H1 (cell line): ENCODE data around the gene CHPT1. TPM values are rescaled to one million over a fixed set of nuclear protein-coding genes. Genes with fewer than 3 reads are reported as not detected.

Source experiments
- CTCF ChIA-PET: fragments of 300-600 bp; sonication (Branson Sonifier 250); formaldehyde crosslinking; loops from one replicate; lab custom pipeline; 2021; ENCODE audit not compliant: partially characterized antibody; lab: Charles Lee
- POLR2A ChIA-PET: fragments of 300-600 bp; sonication (Branson Sonifier 250); formaldehyde crosslinking; loops from one replicate; lab custom pipeline; 2021; ENCODE audit warnings: inconsistent platforms; ENCODE audit not compliant: partially characterized antibody; lab: Charles Lee
- DNase-seq, 2 experiments: peaks; one replicate each; pipeline versions ENCODE4 v3.0.0 to v3.0.0-alpha.2; 2010 to 2022; ENCODE audit warnings: low spot score in 2 of 2, low read depth in 1 of 2, mixed read lengths in 1 of 2
- FAIRE-seq: peaks from 2 replicates; lab custom pipeline; 2011; peaks lifted over from hg19 to GRCh38; lab: Jason Lieb, UNC
- H2AFZ ChIP-seq: 2 replicates; pipeline ENCODE4 v1.8.1; 2012; ENCODE audit warnings: low read length, inconsistent platforms
- H2AK5ac ChIP-seq: 2 replicates; pipeline ENCODE4 v1.6.1; 2013; ENCODE audit warnings: low read depth, low read length
- H2BK120ac ChIP-seq: replicated peaks from 2 replicates; pipeline ENCODE3; 2013; ENCODE audit warnings: low read depth, low read length, inconsistent platforms
- H2BK12ac ChIP-seq: 2 replicates; pipeline ENCODE4 v1.6.1; 2013; ENCODE audit warnings: low read depth, low read length
- H2BK15ac ChIP-seq: 2 replicates; pipeline ENCODE4 v1.6.1; 2013; ENCODE audit warnings: low read length
- H2BK20ac ChIP-seq: 2 replicates; pipeline ENCODE4 v1.6.1; 2013; ENCODE audit warnings: low read length
- H2BK5ac ChIP-seq: 2 replicates; pipeline ENCODE4 v1.6.1; 2013; ENCODE audit warnings: low read depth, low read length
- H3K14ac ChIP-seq: 2 replicates; pipeline ENCODE4 v1.6.1; 2013; ENCODE audit warnings: inconsistent platforms; ENCODE audit not compliant: insufficient read length
- H3K18ac ChIP-seq: 2 replicates; pipeline ENCODE4 v1.6.1; 2013; ENCODE audit warnings: low read length; ENCODE audit errors: extremely low read depth
- H3K23ac ChIP-seq: 2 replicates; pipeline ENCODE4 v1.6.1; 2013; ENCODE audit warnings: inconsistent platforms; ENCODE audit not compliant: insufficient read length
- H3K23me2 ChIP-seq: 2 replicates; pipeline ENCODE4 v1.6.1; 2013; ENCODE audit warnings: low read depth, low read length
- H3K27ac ChIP-seq: 2 replicates; pipeline ENCODE4 v1.6.1; 2011; ENCODE audit warnings: low read depth, low read length, inconsistent platforms
- H3K27me3 ChIP-seq, 4 experiments: replicated peaks in 1 of 4; 1 replicate in 1 of 4; 2 replicates in 3 of 4; pipeline versions ENCODE4 v1.6.1 to v1.8.1; 2011 to 2013; ENCODE audit warnings: low read length in 3 of 4, mild to moderate bottlenecking in 3 of 4, inconsistent platforms in 2 of 4, mixed read lengths in 2 of 4, moderate library complexity in 1 of 4; ENCODE audit not compliant: control insufficient read depth in 3 of 4, insufficient read depth in 3 of 4; ENCODE audit errors: extremely low read depth in 1 of 4
- H3K36me3 ChIP-seq, 4 experiments: 2 replicates each; pipeline versions ENCODE4 v1.6.1 to v1.8.1; 2011 to 2013; ENCODE audit warnings: mild to moderate bottlenecking in 4 of 4, low read length in 3 of 4, moderate library complexity in 2 of 4, control low read depth in 1 of 4, inconsistent platforms in 1 of 4; ENCODE audit not compliant: insufficient read depth in 4 of 4, control insufficient read depth in 2 of 4
- H3K4ac ChIP-seq: replicated peaks from 2 replicates; pipeline ENCODE3; 2013; ENCODE audit warnings: low read length, low read depth, mixed read lengths, inconsistent platforms; ENCODE audit not compliant: insufficient read length
- H3K4me1 ChIP-seq, 4 experiments: replicated peaks in 1 of 4; 1 replicate in 1 of 4; 2 replicates in 3 of 4; pipeline versions ENCODE4 v1.6.1 to v1.8.1; 2011 to 2013; ENCODE audit warnings: low read length in 3 of 4, inconsistent platforms in 2 of 4, mixed read lengths in 1 of 4; ENCODE audit not compliant: insufficient read depth in 4 of 4, control insufficient read depth in 3 of 4
- H3K4me2 ChIP-seq, 2 experiments: 2 replicates each; pipeline versions ENCODE4 v1.6.1 to v1.8.1; 2011 to 2013; ENCODE audit warnings: low read depth in 2 of 2, low read length in 2 of 2, control low read depth in 1 of 2, inconsistent platforms in 1 of 2, mild to moderate bottlenecking in 1 of 2; ENCODE audit not compliant: insufficient read depth in 1 of 2
- H3K4me3 ChIP-seq, 4 experiments: fragments of 200-600, 300-600 bp in 1 of 4; sonication (generic), shearing (Covaris generic), sonication (Bioruptor Twin) in 1 of 4; 2 replicates each; pipeline versions ENCODE4 v1.5.1 to v1.8.1; 2011 to 2016; ENCODE audit warnings: low read length in 4 of 4, low read depth in 3 of 4, control low read depth in 2 of 4, inconsistent platforms in 2 of 4, mild to moderate bottlenecking in 2 of 4, mixed read lengths in 1 of 4, moderate library complexity in 1 of 4; ENCODE audit not compliant: insufficient read depth in 2 of 4; ENCODE audit errors: extremely low read depth in 1 of 4
- H3K56ac ChIP-seq: replicated peaks from 2 replicates; pipeline ENCODE3; 2013; ENCODE audit warnings: low read depth, mild to moderate bottlenecking, mixed read lengths, low read length, inconsistent platforms; ENCODE audit not compliant: insufficient read length
- H3K79me1 ChIP-seq: 2 replicates; pipeline ENCODE4 v1.6.1; 2013; ENCODE audit warnings: low read depth, low read length, control low read depth
- H3K79me2 ChIP-seq, 2 experiments: 2 replicates each; pipeline versions ENCODE4 v1.6.1 to v1.8.1; 2012 to 2013; ENCODE audit warnings: low read length in 2 of 2, mild to moderate bottlenecking in 2 of 2, inconsistent platforms in 1 of 2; ENCODE audit not compliant: insufficient read depth in 2 of 2, control insufficient read depth in 1 of 2
- H3K9ac ChIP-seq, 4 experiments: replicated peaks in 1 of 4; 1 replicate in 1 of 4; 2 replicates in 3 of 4; pipeline versions ENCODE4 v1.6.1 to v1.8.1; 2011 to 2013; ENCODE audit warnings: low read depth in 3 of 4, low read length in 3 of 4, control low read depth in 2 of 4, mild to moderate bottlenecking in 2 of 4, moderate library complexity in 2 of 4, inconsistent platforms in 1 of 4; ENCODE audit errors: extremely low read depth in 1 of 4
- H3K9me3 ChIP-seq, 2 experiments: 2 replicates each; pipeline versions ENCODE4 v1.6.1 to v1.8.1; 2012 to 2013; ENCODE audit warnings: mild to moderate bottlenecking in 2 of 2, moderate library complexity in 2 of 2, control low read depth in 1 of 2, inconsistent platforms in 1 of 2, low read depth in 1 of 2, low read length in 1 of 2, mixed read lengths in 1 of 2; ENCODE audit not compliant: insufficient read depth in 2 of 2
- H4K20me1 ChIP-seq, 2 experiments: replicated peaks in 1 of 2; 2 replicates each; pipeline versions ENCODE3 to v1.8.1; 2011 to 2013; ENCODE audit warnings: inconsistent platforms in 2 of 2, low read length in 2 of 2, mild to moderate bottlenecking in 1 of 2; ENCODE audit not compliant: insufficient read depth in 2 of 2, control insufficient read depth in 1 of 2
- H4K5ac ChIP-seq: 2 replicates; pipeline ENCODE4 v1.6.1; 2013; ENCODE audit warnings: low read length, low read depth, mixed read lengths, inconsistent platforms; ENCODE audit not compliant: insufficient read length
- H4K8ac ChIP-seq: 2 replicates; pipeline ENCODE4 v1.8.0; 2013; ENCODE audit warnings: mild to moderate bottlenecking, moderate library complexity, low read length, inconsistent platforms; ENCODE audit not compliant: insufficient read depth; ENCODE audit errors: extremely low read depth
- H4K91ac ChIP-seq: replicated peaks from 2 replicates; pipeline ENCODE3; 2013; ENCODE audit warnings: low read length, mixed read lengths, inconsistent platforms; ENCODE audit not compliant: insufficient read length
- BACH1 ChIP-seq: IDR thresholded peaks from 2 replicates; pipeline ENCODE4 v1.6.1; 2012; ENCODE audit warnings: low read length, improper control_type of control experiment
- EGR1 ChIP-seq: IDR thresholded peaks from 2 replicates; pipeline ENCODE4 v1.6.1; 2011; ENCODE audit warnings: low read depth, low read length, borderline replicate concordance
- EZH2 ChIP-seq: fragments of 200-600 bp; sonication (generic); IDR thresholded peaks from 2 replicates; pipeline ENCODE4 v1.7.1; 2012; ENCODE audit warnings: low read depth, mild to moderate bottlenecking, moderate library complexity, low read length, inconsistent platforms; ENCODE audit not compliant: severe bottlenecking
- FOSL1 ChIP-seq: IDR thresholded peaks from 2 replicates; pipeline ENCODE4 v1.6.1; 2011; ENCODE audit warnings: mild to moderate bottlenecking, low read depth, low read length, moderate library complexity; ENCODE audit not compliant: insufficient read depth
- HDAC6 ChIP-seq: IDR thresholded peaks from one replicate; pipeline ENCODE4 v1.7.1; 2012; ENCODE audit warnings: low read depth, mild to moderate bottlenecking, inconsistent platforms, low read length, moderate library complexity
- JUND ChIP-seq: IDR thresholded peaks from 2 replicates; pipeline ENCODE4 v1.6.1; 2011; ENCODE audit warnings: mild to moderate bottlenecking, improper control_type of control experiment, low read length
- KDM1A ChIP-seq: fragments of 200-600, 300-600 bp; sonication (generic); IDR thresholded peaks from 2 replicates; pipeline ENCODE4 v1.7.1; 2016; ENCODE audit warnings: mild to moderate bottlenecking, low read length, borderline replicate concordance
- KDM4A ChIP-seq: IDR thresholded peaks from one replicate; pipeline ENCODE4 v1.7.1; 2012; ENCODE audit warnings: low read depth, mild to moderate bottlenecking, moderate library complexity, low read length, inconsistent platforms; ENCODE audit not compliant: severe bottlenecking
- NANOG ChIP-seq: IDR thresholded peaks from 2 replicates; pipeline ENCODE4 v1.6.1; 2011; ENCODE audit warnings: low read length, low read depth, mild to moderate bottlenecking, inconsistent platforms; ENCODE audit not compliant: insufficient read depth, poor library complexity, severe bottlenecking
- RFX5 ChIP-seq: IDR thresholded peaks from 2 replicates; pipeline ENCODE4 v1.6.1; 2011; ENCODE audit warnings: low read depth, low read length, improper control_type of control experiment, borderline replicate concordance
- RNF2 ChIP-seq: fragments of 200-900, 300-1000 bp; sonication (generic); IDR thresholded peaks from 2 replicates; pipeline ENCODE4 v1.7.1; 2016; ENCODE audit warnings: borderline replicate concordance, low read depth, mild to moderate bottlenecking, antibody characterized with exemption, low read length; ENCODE audit not compliant: poor library complexity, severe bottlenecking; ENCODE audit errors: missing control alignments
- TAF1 ChIP-seq: IDR thresholded peaks from 2 replicates; pipeline ENCODE4 v1.6.1; 2011; ENCODE audit warnings: mild to moderate bottlenecking, low read depth, low read length
- WGBS, 2 experiments: shearing (Covaris generic) in 1 of 2; methylation state at CpG; one replicate each; pipeline versions ENCODE4 v1.1.6 to v1.1.7; 2013 to 2015; ENCODE audit warnings: low lambda C conversion rate in 2 of 2, mixed read lengths in 2 of 2, inconsistent platforms in 1 of 2, low coverage in 1 of 2, missing lambda C conversion rate in 1 of 2; ENCODE audit not compliant: insufficient replicate concordance in 2 of 2, insufficient coverage in 1 of 2, insufficient read length in 1 of 2; ENCODE audit errors: extremely low coverage in 1 of 2, missing lambda C conversion rate in 1 of 2; 5-methylcytosine and 5-hydroxymethylcytosine counted together
- polyA plus RNA-seq, 7 experiments: library from polyadenylated mRNA; depleted of rRNA in 3 of 7; stranded (reverse) in 5 of 7; unstranded in 2 of 7; fragments of >200 nt in 5 of 7; fragments of 200-250 nt in 2 of 7; gene quantifications; 1 replicate in 5 of 7; 2 replicates in 1 of 7; 4 replicates in 1 of 7; pipeline versions ENCODE4 v1.2.1 to v1.2.3, GENCODE V29; 2011 to 2013; ENCODE audit warnings: missing spikeins in 2 of 7, mixed read lengths in 2 of 7
- total RNA-seq: library from RNA; stranded (reverse); fragmentation: NEBNext Ultra II Directional; extraction: Animal tissue kit (Norgen Biotek cat#: 25700); gene quantifications from 2 replicates; pipeline ENCODE4 v1.2.1, GENCODE V29; 2021

Gene CHPT1
- total and polyA plus RNA-seq, 2 of the 8 experiments (the other 6 are each of a cell fraction or from before 2014, with no cell fraction given) = 13.3 to 22.5 TPM

DNA sequence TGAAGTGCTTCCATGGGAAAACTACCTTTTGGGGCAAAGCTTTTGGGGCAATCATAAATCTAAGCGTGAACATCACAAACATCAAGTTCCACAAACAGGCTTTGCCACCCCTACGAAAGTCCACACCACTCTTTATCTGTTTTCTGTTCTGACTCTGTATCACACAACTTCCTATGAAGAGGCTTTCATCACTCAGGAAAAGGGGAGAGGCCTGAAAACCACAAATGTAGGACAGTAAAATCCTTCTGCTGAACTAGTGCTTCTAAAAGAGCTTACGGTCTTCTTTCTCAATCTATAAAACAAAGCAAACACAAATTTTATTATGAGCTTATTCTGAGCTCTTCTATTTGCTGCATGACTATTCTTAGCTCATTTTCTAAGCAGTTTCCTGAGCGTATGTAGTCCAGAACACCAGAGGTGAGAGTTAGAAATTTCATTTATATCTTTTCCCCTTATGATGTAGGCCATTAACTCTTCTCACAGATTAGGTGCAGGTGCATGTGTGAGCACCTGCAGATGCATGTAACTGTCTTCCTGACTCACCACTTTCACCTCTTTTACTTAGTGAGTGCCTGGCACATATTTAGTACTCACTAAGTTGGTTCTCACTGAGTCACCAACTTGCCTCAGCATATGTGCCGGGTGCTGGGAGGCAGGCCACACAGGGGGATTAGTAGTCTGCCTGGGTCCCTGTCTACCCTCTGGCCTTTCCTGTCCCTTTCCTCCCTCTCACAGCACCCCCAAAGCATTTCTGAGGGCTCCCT is 74.8 kb downstream of the CHPT1 start:
- no peak overlapping the region for H3K4me2 ChIP-seq
- H2AFZ ChIP-seq = no peak overlapping the region
- H2BK15ac ChIP-seq = no peak overlapping the region
- H2BK20ac ChIP-seq = no peak overlapping the region
- no peak overlapping the region for H3K9ac ChIP-seq
- H3K4me3 ChIP-seq = no peak overlapping the region
- H3K56ac ChIP-seq = no peak overlapping the region
- H3K36me3 ChIP-seq = peaks cover 9 to 55% (median 17%) of the 10 kb centered on the region in 4 experiments
- H3K23ac ChIP-seq = no peak overlapping the region
- H3K79me1 ChIP-seq = no peaks in the 10 kb centered on the region
- H3K14ac ChIP-seq = no peak overlapping the region
- H3K27ac ChIP-seq = no peak overlapping the region
- no peak overlapping the region for H3K4ac ChIP-seq
- WGBS, 2 experiments = 87% methylated on average over 5 of the region's 5 CpGs; no CpG with 5 or more reads in 1 of the 2 experiments
- H3K27me3 ChIP-seq = no peaks in the 10 kb centered on the region
- H3K4me1 ChIP-seq = no peaks in the 10 kb centered on the region
- no peak overlapping the region for H2BK12ac ChIP-seq
- H3K79me2 ChIP-seq = no peaks in the 10 kb centered on the region
- POLR2A ChIA-PET = interaction anchor here (0.8 kb wide), 1 partner anchor 200 kb away, joined by 3 read pairs; no protein-coding TSS in a partner anchor
- FAIRE-seq = no peak
- no peak overlapping the region for H2AK5ac ChIP-seq
- no peaks in the 10 kb centered on the region for H3K9me3 ChIP-seq
- H4K5ac ChIP-seq = no peak overlapping the region
- no peak overlapping the region for H3K18ac ChIP-seq
- H2BK120ac ChIP-seq = no peak overlapping the region
- DNase-seq = no peak
- H4K8ac ChIP-seq = no peak overlapping the region
- CTCF ChIA-PET = interaction anchor here (0.7 to 3.6 kb wide), 21 partner anchors 8 to 282 kb away, joined by 3 to 114 read pairs (median 4); partner anchors contain the start of genes DRAM1 and GNPTAB
- peaks cover 0 to 2% of the 10 kb centered on the region in 2 experiments for H4K20me1 ChIP-seq
- H2BK5ac ChIP-seq = no peak overlapping the region
- H3K23me2 ChIP-seq = no peaks in the 10 kb centered on the region
- no peak overlapping the region for H4K91ac ChIP-seq
- no peak for TF ChIP-seq NANOG
- no peak for TF ChIP-seq RNF2
- TF ChIP-seq KDM1A = no peak
- no peak for TF ChIP-seq FOSL1
- no peak for TF ChIP-seq TAF1
- no peak for TF ChIP-seq EGR1
- no peak for TF ChIP-seq RFX5
- TF ChIP-seq JUND = no peak
- TF ChIP-seq BACH1 = no peak
- TF ChIP-seq KDM4A = no peak
- TF ChIP-seq EZH2 = no peak
- TF ChIP-seq HDAC6 = no peak
